IPS DF 19.7 (cell line): ENCODE results near the gene CFAP100.

Source experiments
- DNase-seq: peaks from one replicate; pipeline ENCODE4 v3.0.0-alpha.2; 2013; ENCODE audit warnings: low read depth, low spot score

Gene CFAP100

GRCh38 chr3:126399756-126400155 lies 5.0 kb downstream of the CFAP100 start:
- DNase-seq: no peak

- DNase-seq: no peak
Measured at GRCh38 chr3:126401611-126402160, 7.0 kb downstream of the CFAP100 start.

DNA sequence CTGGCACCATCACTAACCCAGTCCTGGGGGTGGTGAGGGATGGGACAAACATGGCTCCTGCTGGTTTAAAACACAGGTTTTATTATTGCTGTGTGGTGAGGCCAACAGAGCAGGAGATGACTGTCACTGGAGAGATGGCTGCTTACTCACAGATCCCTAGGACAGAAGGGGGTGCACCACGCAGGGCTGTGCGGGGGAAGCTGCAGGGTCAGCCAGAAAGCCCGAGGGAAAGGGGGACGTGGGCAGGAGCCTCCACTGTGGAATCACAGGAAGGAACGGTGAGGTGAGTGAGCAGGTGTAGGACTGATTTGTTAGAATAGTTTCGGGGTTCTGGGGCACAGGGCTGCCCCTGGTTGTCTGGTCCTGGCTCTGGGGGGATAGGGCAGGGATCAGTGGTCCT lies 7.5 kb downstream of the CFAP100 start:
- DNase-seq: no peak

DNA sequence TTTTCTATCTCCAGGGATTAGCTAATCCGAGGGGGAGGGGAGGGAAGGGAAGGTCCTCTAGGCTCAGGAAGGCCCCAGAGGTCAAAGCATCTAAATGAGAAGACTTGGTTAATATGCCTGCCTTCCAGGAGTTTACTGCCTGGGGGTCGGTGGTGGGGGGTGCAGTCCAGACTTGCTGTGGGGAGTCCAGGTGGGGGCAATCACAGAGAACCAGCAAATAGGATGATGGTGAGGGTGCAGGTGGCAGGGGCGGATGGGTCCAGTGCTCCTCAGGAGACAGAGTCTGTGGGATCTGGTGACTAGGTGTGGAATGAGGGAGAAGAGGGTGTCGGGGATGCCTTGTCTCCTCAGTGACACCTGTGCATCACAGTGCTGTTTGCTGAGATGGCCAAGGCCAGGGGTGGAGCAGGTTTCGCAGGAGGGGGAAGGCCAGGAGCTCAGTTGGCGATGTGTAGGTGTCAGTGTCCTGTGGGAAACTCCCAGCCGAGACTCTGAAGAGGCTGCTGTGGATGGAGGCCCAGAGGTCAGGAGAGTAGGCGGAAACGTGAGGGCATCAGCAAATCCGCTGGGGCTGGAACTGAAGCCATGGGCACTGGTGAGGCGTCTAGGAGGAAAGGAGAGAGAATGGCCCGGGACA lies 8.1 kb downstream of the CFAP100 start:
- DNase-seq: no peak

DNA sequence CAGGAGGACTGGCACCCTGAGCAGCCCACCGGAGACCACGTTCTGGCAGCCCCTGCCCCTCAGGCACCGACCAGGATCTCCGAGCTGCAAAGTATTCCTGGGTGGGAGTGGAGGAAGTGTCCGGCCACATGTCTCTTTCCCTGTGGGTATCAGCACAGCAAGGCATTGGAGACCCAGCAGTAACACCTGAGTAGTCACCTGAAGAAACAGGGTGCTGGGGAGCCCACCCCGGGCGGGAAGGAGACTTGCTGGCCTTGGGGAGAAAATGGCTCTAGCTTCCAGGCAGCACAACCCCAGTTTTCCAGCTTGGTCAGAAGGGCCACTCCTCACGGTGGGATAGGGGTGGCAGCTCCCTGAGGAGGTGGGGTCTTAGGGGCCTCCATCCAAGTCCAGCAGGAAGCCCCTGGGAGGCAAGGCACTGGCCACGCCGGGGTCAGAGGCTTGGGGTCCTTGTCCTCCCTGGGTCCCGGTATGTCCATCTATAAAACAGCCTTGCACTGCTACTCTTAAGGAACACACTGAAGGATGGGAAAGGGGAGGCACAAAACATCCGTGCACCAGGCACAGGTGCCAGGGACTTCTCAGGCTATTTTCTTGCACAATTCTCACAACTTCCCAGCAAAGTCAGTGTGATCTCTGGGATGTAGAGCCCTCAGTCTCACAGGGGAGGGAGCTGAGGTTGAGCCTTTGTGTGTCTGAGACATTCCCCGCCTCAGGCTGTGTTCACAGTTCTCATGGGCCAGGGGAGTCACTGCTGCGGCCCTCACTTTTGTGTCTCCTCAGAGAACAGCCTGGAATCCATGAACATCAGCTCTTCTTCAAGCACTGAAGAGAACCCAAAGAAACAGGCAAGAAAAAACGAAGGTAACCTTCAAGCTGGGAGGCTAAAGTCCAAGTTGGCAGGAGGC lies 11.9 kb downstream of the CFAP100 start:
- no peak for DNase-seq

- no peak for DNase-seq
Measured at GRCh38 chr3:126407412-126408044, 12.8 kb downstream of the CFAP100 start.

DNA sequence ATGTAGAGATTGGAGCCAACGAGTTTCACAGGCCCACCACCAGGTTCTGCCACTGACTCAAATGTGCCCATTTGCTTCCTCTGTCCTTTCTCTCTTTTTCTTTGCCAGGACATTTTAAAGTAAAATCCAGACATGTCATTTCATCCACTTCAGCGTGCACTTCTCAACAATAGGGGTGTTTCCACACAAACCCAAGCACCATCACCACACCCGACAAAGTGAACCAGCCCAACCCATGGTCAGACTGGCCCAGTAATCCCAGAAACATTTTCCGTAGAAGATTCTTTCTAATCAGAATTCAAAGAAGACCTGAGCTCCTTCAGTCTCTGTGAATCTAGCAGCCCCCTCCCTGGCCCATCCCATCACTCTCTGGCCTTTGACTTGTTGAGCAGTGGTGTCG lies 13.4 kb downstream of the CFAP100 start:
- DNase-seq: no peak

- no peak for DNase-seq
Measured at GRCh38 chr3:126412841-126413692, 18.4 kb downstream of the CFAP100 start.

DNA sequence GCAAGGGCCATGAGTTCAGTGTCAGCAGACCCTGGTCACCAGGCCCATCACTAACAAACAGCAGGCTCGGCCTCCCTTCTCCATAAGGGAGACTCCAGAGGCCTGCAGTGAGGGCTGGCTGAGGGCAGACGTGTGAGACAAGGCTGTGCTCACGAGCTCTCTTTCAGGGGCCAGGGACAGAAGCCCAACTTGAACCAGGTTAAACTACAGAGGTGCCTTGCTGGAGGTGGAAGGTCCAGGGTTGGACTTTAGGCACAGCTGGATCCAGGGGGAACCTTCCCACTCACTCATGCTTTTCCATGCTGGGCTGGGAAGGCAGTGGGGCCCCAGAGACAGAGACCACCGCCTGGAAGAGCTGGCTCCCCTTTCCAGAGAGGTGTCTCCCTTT lies 19.0 kb downstream of the CFAP100 start:
- no peak for DNase-seq

GRCh38 chr3:126414406-126414805 lies 19.7 kb downstream of the CFAP100 start:
- DNase-seq: no peak

- DNase-seq: no peak
Measured at GRCh38 chr3:126414961-126415660, 20.4 kb downstream of the CFAP100 start.

DNA sequence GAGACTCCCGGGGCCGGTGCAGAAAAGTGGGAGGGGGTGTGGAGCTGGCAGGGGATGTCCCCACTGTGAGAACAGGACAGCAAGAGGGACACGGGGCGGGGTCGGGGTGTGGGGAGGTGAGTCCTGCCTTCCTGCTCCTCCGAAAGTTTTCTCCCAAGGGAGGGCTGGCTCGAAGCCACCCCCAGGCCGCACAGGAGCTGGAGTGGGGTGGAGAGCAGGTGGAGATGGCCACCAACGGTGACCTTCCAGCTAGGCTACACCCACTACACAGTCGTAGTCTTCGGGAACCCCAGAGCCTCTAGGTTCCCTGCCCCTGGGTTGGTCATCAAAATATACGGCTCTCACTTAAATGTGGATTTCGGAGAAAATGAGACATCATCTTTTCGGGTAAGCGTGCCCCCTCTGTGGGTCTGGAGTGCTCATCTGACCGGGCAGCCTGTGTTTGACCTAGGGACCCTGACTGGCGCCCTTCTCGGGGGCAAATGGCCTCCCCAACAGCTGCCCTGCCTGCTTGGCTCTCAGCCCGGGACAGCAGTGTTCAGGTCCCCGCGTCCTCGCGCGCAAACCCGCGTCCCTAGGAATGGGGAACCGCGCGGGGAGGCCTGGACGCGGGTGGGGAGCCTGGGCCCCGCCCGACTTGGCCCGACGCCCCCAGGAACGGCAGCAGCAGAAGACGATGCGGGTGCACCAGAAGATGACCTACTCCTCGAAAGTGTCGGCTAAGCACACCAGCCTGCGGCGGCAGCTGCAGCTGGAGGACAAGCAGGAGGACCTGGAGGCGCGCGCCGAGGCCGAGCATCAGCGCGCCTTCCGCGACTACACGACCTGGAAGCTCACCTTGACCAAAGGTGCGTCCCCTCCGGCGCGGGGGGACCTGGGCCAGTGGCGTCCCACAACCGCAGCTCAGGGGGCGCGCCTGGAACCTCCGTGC lies 21.2 kb downstream of the CFAP100 start:
- DNase-seq: no peak

DNA sequence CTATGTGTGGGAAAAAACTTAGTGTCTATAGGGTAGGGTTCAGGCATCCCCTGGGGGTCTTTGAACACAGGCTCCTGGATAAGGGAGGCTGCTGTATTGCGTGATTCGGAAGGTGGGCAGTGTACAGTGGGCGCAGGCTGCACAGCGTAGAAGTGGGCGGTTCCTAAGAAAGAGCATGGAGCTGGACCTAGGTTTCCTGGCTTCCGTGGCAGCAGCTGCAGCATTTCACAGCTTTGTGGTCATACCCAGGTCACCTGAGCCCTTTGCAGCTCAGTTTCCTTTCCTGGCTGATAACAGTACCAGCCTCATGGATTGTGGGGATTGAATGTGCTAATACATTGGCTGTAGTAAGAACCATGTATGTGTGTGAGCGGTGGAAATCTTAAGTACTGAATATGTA lies 22.2 kb downstream of the CFAP100 start:
- no peak for DNase-seq

GRCh38 chr3:126417515-126417914 lies 22.8 kb downstream of the CFAP100 start:
- DNase-seq: no peak

GRCh38 chr3:126417981-126418530 lies 23.3 kb downstream of the CFAP100 start:
- DNase-seq: no peak

- DNase-seq: no peak
Measured at GRCh38 chr3:126418661-126419131, 24.0 kb downstream of the CFAP100 start.

DNA sequence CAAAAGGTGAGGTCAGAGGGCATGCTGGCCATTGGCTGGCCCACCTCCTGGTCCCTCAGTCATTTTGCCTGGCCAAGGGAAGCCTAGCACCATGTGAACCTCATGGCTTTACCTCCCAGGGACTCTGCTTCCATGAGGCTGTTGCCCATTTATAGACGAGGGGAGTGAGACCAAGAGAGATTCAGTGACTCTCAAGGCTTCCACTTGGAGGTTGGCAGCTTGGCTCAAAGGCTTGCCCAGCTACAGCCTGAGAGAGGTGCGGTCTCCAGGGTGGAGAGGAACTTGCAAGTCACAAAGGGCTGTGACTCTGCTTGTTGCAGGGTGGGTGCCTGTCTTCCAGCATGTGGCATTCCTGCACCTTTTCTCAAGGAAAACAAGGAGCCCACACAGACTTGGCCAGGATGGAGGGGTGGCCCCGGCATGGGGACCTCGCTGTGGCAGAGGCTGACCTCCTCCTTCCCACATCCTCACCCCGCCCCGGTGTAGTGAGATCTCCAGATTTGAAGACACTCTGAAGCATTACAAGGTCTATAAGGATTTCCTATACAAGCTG lies 24.5 kb downstream of the CFAP100 start:
- no peak for DNase-seq

DNA sequence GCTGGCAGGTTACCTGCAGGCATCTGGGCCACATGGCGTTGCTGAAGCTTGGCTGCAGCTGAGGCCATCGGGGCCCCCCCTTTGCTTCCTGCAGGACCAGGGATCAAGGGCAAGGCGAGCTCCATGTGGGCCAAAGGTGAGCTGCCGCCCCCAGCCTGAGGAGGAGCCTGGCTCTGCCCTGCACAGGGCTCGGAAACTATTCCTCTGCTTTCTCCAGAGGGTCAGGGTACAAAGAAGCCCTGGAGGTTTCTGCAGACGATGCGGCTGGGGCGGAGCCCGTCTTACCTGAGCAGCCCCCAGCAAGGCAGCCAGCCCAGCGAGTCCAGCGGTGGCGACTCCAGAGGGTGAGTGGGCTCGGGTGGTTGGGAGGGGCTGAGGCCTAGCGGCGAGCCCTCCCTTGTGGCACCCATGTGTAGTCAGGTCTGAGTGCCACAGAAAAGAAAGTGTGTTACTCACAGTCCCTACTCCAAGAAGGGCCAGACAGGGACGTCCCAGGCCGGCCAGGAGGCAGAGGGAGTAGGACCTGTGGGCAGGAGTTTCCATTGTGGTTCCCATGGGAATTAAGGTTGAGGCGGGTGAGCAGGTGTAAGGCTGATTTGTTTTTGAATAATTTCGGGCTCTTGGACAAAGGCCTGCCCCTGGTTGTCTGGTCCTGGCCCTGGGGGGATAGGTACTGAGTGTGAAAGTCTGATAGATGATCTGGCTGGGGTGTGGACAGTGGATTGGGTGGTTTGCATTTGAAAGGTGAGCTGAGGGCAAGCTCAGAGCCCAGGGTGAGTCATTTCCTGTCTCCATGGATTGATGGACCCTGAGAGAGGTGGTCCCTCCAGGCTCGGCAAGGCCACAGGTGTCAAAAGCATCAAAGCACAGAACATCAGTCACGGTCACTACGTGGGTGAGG lies 25.4 kb downstream of the CFAP100 start:
- peak; percentile 67 for DNase-seq
